ENCODE results near the gene CASS4. TPM values are rescaled to one million over a fixed set of nuclear protein-coding genes. Genes with fewer than 3 reads are reported as not detected.

The CASS4 gene
- total RNA-seq, 4 donors from 2014 or later: 1.2 to 9.0 (median 4.4) TPM

DNA sequence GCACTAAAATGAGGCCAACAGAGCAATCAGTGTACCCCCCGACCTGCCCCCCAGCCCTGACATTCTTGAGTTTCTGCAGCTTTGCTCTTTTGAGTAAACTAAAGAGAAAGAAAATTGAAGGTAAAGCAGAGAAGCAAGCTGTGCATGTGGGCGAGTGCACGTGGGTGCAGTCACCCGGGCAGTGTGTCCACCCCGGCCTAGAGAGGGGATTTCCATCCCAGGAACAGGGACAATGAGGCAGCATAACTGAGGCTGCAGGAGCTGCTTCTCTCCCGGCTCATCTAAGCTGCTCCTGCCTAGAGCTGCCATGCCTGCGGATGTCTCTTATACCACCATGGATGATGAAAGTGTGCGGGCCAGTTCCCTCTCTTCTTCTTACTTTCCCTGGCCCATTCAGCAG lies 16.8 kb downstream of the CASS4 start:
- 62 to 66% methylated on average over 3 of the region's 8 CpGs for WGBS, 2 donors (ENCODE audit: low coverage in 1 of 2)
- ATAC-seq: no peak
- TF ChIP-seq CTCF (IDR thresholded peaks at IDR 0.05): no peak
- no peak for TF ChIP-seq POLR2AphosphoS5 (IDR thresholded peaks at IDR 0.05)
- no peak for TF ChIP-seq POLR2A (IDR thresholded peaks at IDR 0.05)
- TF ChIP-seq EP300 (IDR thresholded peaks at IDR 0.05): no peak
- Histone ChIP-seq H3K27me3 (no peaks in the 10 kb centered on the region), H3K4me3 (no peak overlapping the region), H3K27ac (peak overlapping the region in 2 of 4 donors; percentile 50 to 61), H3K36me3 (no peaks in the 10 kb centered on the region), H3K9me3 (no peaks in the 10 kb centered on the region), H3K4me1 (peaks cover 0 to 48% (median 23%) of the 10 kb centered on the region in 3 donors)

- Histone ChIP-seq H3K9me3 (no peaks in the 10 kb centered on the region), H3K27ac (peak overlapping the region in 3 of 4 donors; percentile 26 to 61 (median 50)), H3K27me3 (no peaks in the 10 kb centered on the region), H3K4me1 (peaks cover 0 to 53% (median 25%) of the 10 kb centered on the region in 3 donors), H3K36me3 (no peaks in the 10 kb centered on the region), H3K4me3 (no peak overlapping the region)
- whole genome bisulfite sequencing, 2 donors (ENCODE audit: low coverage in 1 of 2): 31 to 45% methylated on average over 6 of the region's 6 CpGs
- TF ChIP-seq EP300 (IDR thresholded peaks at IDR 0.05): no peak
- TF ChIP-seq POLR2A (IDR thresholded peaks at IDR 0.05): no peak
- TF ChIP-seq CTCF (IDR thresholded peaks at IDR 0.05): no peak
- TF ChIP-seq POLR2AphosphoS5 (IDR thresholded peaks at IDR 0.05): no peak
- no peak for ATAC-seq
Measured at GRCh38 chr20:56429502-56429901, 17.4 kb downstream of the CASS4 start.

DNA sequence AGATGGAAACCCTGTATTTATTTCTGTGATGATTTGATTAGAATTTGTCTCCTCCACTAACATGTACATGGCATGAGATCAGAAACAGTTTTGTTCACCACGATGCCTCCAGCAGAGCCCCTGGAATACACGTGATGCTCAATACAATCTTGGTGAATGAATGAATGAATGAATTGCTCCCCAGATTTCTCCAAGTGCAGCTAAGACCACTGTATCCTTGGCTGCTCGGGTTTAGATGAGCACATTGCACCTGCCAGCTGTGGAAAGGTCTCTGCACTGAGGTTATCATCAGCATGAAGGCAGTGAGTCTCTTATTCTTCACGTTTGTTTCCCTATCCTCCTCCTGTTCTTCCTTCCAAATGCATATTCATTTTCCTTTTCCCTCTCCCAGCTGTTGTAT lies 17.9 kb downstream of the CASS4 start:
- Histone ChIP-seq H3K4me1 (peaks cover 0 to 53% (median 25%) of the 10 kb centered on the region in 3 donors), H3K27ac (peak overlapping the region in 3 of 4 donors; percentile 8 to 50 (median 26)), H3K27me3 (no peaks in the 10 kb centered on the region), H3K9me3 (no peaks in the 10 kb centered on the region), H3K4me3 (no peak overlapping the region), H3K36me3 (no peaks in the 10 kb centered on the region)
- 26 to 47% methylated on average over 4 of the region's 4 CpGs for WGBS, 2 donors (ENCODE audit: low coverage in 1 of 2)
- TF ChIP-seq POLR2AphosphoS5 (IDR thresholded peaks at IDR 0.05) (no peak), POLR2A (IDR thresholded peaks at IDR 0.05) (no peak), EP300 (IDR thresholded peaks at IDR 0.05) (no peak), CTCF (IDR thresholded peaks at IDR 0.05) (no peak)
- no peak for ATAC-seq

DNA sequence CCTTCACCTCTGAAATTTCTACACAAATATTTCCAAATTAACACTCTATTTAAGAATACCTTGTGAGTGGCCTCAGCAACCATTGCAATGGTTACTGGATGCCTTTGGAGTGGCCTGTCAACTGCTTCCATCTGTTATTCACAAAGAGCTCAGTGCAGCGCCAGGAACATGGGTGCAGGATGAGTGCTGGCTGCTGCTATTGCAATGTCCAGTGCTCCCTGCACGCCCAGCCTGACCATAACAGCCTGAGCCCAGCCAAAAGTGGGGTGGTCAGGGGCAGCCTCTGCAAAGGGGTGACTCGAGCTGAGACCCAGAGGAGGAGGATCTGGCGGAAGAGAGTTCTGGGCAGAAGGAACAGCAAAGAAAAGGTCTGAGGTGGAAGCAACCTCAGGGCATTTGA lies 18.4 kb downstream of the CASS4 start:
- H3K4me1 ChIP-seq: peaks cover 0 to 53% (median 25%) of the 10 kb centered on the region in 3 donors
- no peaks in the 10 kb centered on the region for H3K36me3 ChIP-seq
- H3K27ac ChIP-seq: peak overlapping the region in 2 of 4 donors; percentile 8 to 26
- no peak overlapping the region for H3K4me3 ChIP-seq
- 31 to 50% methylated on average over 2 of the region's 4 CpGs for WGBS, 2 donors (ENCODE audit: low coverage in 1 of 2)
- H3K9me3 ChIP-seq: no peaks in the 10 kb centered on the region
- no peaks in the 10 kb centered on the region for H3K27me3 ChIP-seq
- TF ChIP-seq POLR2AphosphoS5 (IDR thresholded peaks at IDR 0.05) (no peak), CTCF (IDR thresholded peaks at IDR 0.05) (no peak), EP300 (IDR thresholded peaks at IDR 0.05) (no peak)
- no peak for ATAC-seq

DNA sequence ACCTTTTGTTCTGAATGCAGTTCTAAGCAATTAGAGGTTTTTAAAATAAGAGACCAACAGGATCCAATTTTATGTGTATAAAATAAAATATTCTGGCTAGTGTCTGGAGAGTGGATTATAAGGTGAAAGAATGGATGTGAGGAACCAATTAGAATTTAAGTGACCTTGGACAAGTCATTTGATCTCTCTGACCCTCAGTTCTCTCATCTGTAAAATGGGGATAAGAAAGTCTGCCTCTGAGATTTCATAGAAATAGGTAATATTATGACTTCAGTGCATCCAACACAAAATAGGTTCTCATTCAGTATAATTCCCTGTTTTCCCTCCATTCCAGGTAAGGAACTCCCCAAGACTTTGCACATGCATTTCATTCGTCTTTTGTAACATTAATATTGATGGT lies 18.9 kb downstream of the CASS4 start:
- Histone ChIP-seq H3K4me1 (peaks cover 0 to 53% (median 25%) of the 10 kb centered on the region in 3 donors), H3K27ac (peak overlapping the region in 1 of 4 donors; percentile 26), H3K9me3 (no peaks in the 10 kb centered on the region), H3K27me3 (no peaks in the 10 kb centered on the region), H3K4me3 (no peak overlapping the region), H3K36me3 (no peaks in the 10 kb centered on the region)
- 55 to 73% methylated on average over 1 of the region's 1 CpG for WGBS, 2 donors (ENCODE audit: low coverage in 1 of 2)
- TF ChIP-seq EP300 (IDR thresholded peaks at IDR 0.05) (no peak), CTCF (IDR thresholded peaks at IDR 0.05) (no peak), POLR2A (IDR thresholded peaks at IDR 0.05) (no peak), POLR2AphosphoS5 (IDR thresholded peaks at IDR 0.05) (no peak)
- no peak for ATAC-seq

Data from gastroesophageal sphincter (tissue), 4 donors.